ENCODE results near the gene NPBWR2.

NPBWR2 gene

GRCh38 chr20:64070244-64070993, 36.9 kb downstream of the NPBWR2 start:
- DNase-seq: no peak

- no peak for DNase-seq
These were observed 37.6 kb downstream of the NPBWR2 start for GRCh38 chr20:64069614-64070243.

- DNase-seq: no peak
These were observed 38.2 kb downstream of the NPBWR2 start for GRCh38 chr20:64069209-64069613.

GRCh38 chr20:64068386-64069208, 38.8 kb downstream of the NPBWR2 start:
- no peak for DNase-seq

- DNase-seq: no peak
These were observed 39.5 kb downstream of the NPBWR2 start for GRCh38 chr20:64067733-64068307.

- no peak for DNase-seq
These were observed 40.2 kb downstream of the NPBWR2 start for GRCh38 chr20:64067005-64067632.

DNA sequence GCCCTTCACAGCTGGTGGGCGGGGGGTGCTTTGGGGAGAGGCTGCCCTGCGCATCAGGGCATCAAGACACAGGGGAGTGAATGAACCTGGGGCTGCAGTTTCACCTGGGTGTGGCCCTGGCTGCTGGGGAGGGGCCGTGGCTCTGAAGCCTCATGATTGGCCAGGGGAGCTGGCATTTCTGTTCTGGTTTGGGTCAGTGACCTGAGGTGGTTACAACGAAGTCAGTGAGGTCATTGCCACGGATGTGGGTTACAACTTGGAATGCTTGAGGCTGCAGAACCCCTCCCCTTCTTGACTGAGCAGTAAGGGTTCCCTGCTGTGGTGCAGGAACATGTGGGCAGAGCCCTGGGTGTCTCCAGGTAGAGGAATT, 41.4 kb downstream of the NPBWR2 start:
- peak; percentile 90 for DNase-seq

GRCh38 chr20:64065062-64065973, 42.0 kb downstream of the NPBWR2 start:
- no peak for DNase-seq

DNA sequence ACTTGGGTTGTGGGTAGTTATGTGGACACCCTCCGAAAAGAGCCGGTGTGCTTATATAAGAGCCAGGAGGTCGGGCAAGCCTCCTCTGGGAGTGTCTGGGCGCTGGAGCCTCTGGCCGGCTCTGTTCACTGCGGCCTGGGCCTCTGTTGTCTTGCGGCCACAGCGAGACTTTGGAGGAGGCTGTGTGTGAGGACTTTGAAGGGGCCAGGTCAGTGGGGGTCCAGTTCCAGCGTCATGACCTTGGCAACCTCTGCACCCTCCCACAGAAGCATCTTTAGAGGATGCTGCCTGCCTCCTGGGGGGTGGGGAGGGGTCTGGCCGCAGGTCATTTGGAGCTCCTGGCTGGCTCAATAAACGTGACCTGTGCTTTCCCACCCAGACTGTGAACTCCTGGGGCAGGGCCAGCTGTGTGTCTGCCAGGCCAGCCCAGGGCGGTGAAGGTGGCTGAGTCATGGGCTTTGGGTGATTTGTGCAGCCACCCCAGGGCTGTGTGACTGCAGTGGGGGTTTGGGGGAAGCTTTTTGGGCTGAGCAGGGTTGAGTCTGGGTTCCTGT, 43.1 kb downstream of the NPBWR2 start:
- no peak for DNase-seq

- no peak for DNase-seq
These were observed 43.8 kb downstream of the NPBWR2 start for GRCh38 chr20:64063389-64064144.

DNA sequence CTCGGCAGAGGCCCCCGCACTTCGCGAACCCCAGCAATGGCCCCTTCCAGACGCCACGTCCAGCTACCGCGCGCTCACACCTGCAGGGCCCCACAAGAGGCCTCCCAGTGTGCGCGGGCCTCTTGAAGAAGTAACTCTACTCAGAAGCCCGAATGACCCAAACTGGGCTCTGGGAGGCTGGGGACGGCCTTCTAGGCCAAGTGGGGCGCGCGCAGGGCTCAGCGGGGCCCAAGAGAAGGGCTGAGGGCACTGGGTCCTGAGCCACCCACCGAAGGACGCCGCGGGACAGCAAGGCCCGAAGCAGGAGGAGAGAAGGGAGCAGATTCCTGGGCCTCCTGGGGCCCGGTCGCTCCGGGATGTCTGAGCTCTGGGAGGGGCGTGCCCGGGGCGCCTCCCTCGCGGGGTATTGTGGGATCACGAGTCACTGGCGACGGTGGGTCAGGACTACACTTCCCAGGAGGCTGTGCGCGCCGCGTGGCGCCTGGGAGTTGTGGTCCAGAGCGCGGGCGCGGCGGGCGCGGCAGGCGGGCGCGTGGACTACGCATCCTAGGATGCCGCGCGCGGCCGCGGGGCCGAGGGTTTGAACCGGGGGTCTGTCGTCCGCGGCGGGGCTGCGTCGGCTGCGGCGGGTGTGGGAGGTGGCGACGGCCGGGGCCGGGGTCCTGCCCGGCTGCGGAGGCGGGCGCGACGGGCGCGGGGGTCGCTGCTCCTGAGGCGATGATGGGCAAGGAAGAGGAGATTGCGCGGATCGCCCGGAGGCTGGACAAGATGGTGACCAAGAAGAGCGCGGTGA, 44.6 kb downstream of the NPBWR2 start, which contains the start of gene TCEA2:
TCEA2 (plus strand) TSS at position 603 of the 793 bp plus-strand sequence; CDS start at position 718, 115 bp downstream.
- DNase-seq: peak; percentile 98

DNA sequence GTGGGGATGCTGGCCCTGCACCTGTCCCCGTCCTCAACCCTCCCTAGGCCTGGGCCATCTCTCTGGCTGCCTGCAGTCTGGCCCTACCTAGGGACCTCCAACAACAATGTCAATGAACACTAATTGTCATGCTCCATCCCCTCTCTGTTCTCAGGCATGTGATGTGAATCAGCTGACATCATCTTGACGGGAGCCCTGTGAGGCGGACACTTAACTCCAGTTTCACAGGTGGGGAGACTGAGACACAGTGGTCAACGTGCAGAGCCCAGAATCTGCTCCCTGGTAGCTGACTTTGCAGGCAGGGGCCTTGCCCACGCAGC, 45.1 kb downstream of the NPBWR2 start:
- no peak for DNase-seq

GRCh38 chr20:64058536-64058935, 48.8 kb downstream of the NPBWR2 start:
- no peak for DNase-seq

DNA sequence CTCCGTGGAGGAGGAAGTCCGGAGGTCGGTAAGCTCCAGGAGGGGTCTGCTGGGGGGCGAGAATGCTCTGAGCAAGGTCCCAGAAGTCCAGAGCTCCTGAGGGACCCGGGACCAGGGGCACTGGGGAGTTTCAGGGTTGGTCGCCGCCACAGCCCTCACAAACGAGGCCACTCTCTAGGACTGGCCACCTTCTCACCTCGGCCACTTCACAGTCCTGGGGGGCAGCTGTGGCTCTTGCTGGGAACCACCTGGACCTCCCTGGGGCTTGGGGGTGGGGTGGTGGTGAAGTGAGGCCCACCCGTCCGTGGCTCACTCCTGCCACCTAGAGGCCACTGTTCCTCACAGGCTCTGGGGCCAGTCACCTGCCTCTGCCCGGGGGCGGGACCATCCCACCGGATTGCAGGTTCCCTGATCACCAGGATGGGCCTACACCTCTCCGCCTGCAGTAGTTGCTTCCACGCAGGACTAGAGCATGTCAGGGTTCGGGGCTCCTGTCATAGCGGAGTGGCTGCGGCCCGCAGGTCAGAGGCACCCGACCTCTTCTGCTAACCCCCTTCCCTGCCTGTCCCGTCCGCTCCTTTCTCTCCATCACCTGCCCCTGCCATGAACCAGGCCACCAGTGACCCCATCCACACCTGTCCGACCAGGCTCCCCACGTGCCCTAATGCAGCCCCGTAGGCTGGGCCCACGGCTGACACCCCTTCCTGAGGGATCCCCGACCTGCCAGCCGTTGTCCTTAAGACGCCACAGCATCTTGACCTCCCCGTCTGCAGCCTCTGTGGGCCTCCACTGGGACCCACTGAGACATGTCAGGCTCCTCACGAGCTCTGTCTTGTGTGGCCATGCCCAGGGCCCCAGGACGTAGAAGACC, 49.5 kb downstream of the NPBWR2 start:
- DNase-seq: peak; percentile 84

GRCh38 chr20:64056889-64057627, 50.3 kb downstream of the NPBWR2 start:
- no peak for DNase-seq

- no peak for DNase-seq
These were observed 50.8 kb downstream of the NPBWR2 start for GRCh38 chr20:64056639-64056888.

DNA sequence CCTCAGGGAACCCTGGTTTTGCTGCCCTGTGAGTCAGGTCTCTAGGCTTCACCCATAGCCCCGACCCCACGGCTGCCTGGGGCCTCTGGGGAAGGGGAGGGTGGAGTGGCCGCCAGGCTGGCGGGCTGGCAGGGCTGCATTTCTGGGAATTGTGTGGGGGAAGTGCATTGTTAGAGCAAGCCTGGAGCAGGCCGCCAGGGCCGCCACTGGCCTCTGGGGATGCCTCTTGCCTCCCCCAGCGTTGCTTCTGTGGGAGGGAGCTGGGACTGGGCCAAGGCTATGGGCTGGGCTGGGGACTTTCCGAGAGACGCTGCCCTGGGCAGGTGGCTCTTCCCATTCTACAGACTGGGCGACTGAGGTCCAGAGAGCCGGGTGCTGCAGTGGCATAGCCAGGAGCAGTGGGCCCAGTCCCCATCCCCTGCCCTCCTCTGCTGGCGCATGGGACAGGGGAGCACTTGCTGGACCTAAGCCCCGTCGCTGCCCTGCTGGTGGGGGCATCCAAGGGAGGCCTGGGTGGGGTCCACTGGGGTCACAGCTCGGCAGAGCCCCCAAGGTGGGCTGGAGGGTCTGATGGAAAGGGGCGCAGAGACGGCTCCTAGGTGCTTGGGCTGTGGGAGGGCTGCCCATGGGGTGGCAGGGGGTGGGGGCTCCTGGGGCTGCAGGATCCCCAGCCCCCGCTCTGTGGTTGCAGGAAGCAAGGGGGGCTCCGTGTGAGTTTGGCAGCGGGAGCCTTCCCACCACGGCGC, 51.3 kb downstream of the NPBWR2 start:
- no peak for DNase-seq
